NB4 (cell line): Measurements from ENCODE around the gene SLC25A44.

Experiments used
- DNase-seq: peaks from one replicate; pipeline ENCODE4 v3.0.0; 2010; ENCODE audit warnings: low read depth
- H3K4me3 ChIP-seq: one replicate; pipeline ENCODE4 v1.5.1; 2011; ENCODE audit warnings: mild to moderate bottlenecking, low read depth, low read length, moderate library complexity
- CTCF ChIP-seq: IDR thresholded peaks from one replicate; pipeline ENCODE4 v1.5.1; 2012; ENCODE audit warnings: low read depth, low read length
- MAX ChIP-seq: IDR thresholded peaks from 2 replicates; pipeline ENCODE4 v1.6.1; 2011; ENCODE audit warnings: low read depth, low read length
- MYC ChIP-seq: IDR thresholded peaks from 2 replicates; pipeline ENCODE4 v1.6.1; 2011; ENCODE audit warnings: low read depth, low read length
- POLR2A ChIP-seq: IDR thresholded peaks from 2 replicates; pipeline ENCODE4 v1.6.1; 2011; ENCODE audit warnings: mild to moderate bottlenecking; ENCODE audit not compliant: insufficient read length; ENCODE audit errors: extremely low read depth

SLC25A44 gene, protein sequence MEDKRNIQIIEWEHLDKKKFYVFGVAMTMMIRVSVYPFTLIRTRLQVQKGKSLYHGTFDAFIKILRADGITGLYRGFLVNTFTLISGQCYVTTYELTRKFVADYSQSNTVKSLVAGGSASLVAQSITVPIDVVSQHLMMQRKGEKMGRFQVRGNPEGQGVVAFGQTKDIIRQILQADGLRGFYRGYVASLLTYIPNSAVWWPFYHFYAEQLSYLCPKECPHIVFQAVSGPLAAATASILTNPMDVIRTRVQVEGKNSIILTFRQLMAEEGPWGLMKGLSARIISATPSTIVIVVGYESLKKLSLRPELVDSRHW

GRCh38 chr1:156193488-156194299 is at the start of gene SLC25A44:
Gene SLC25A44, plus strand, starts transcription at chr1:156194104. Its CDS starts 5,744 bp downstream, at chr1:156199848.
- H3K4me3 ChIP-seq = peak within 1 kb of the TSS; percentile 99
- peak; percentile 13; the same call in 1 of the 2 replicates for TF ChIP-seq MYC
- TF ChIP-seq POLR2A = peak; percentile 68
- TF ChIP-seq MAX = peak; percentile 60; the same call in 1 of the 2 replicates
- peak; percentile 42 for TF ChIP-seq CTCF
- peak; percentile 98 for DNase-seq

GRCh38 chr1:156144742-156145141 is 49.2 kb upstream of the SLC25A44 start:
- H3K4me3 ChIP-seq = no peak overlapping the region
- no peak for DNase-seq
- TF ChIP-seq CTCF (no peak), POLR2A (no peak)

DNA sequence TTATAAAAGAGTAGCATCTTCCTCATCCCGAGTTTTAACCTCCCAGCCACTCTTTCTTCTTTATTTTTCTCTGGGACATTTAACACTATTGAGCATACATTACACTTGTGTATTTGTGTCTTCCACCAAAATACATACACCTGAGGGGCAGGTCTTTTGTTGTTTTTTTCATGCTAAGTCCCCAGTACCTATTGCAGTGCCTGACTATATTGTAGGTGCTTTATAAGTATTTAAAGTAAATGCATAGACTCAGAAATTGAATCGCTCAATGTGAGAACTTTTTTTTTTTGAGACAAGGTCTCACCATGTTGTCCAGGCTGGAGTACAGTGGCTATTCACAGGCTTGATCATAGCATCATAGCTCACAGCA is 48.3 kb upstream of the SLC25A44 start:
- H3K4me3 ChIP-seq = no peak overlapping the region
- no peak for TF ChIP-seq MAX
- no peak for TF ChIP-seq CTCF
- TF ChIP-seq MYC = no peak
- TF ChIP-seq POLR2A = no peak
- DNase-seq = no peak

DNA sequence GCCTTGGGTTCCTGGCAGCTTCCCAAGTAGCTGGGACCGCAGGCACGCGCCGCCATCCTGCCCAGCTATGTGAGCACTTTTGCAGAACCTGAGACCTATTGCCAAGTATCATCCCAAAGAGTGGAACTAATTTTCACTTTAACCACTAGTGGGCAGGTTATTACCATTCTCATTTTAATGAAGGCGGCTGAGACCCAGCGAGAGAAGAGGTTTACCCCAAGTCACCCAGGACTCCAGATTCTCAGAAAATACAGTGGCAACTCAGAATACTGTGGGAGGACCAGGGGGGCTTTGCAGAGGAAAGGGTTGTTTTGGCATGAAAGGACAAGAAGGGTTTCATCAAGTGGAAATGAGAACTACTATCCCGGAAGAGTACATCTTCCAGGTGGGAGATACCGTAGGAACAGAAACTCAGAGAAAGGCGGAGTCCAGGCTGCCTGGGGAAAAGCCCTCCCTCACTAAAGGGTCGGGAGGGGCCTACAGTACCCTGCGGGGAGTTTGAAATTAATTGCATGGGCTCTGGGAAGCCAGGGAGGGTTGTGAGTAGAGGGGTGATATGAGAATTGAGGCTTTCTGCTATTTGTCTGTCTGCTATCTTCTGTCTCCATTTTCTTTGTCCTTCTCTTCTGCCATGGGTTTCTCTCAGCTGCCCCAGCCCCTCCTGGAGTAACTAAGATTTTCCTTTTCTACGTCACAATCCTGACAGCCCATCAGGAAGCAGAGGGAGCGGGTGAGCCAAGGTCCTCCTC is 47.7 kb upstream of the SLC25A44 start:
- H3K4me3 ChIP-seq = no peak overlapping the region
- peak; percentile 83 for DNase-seq
- no peak for TF ChIP-seq POLR2A
- peak; percentile 23; the same call in 1 of the 2 replicates for TF ChIP-seq MAX
- peak; percentile 59 for TF ChIP-seq CTCF

- no peak for DNase-seq
- no peak overlapping the region for H3K4me3 ChIP-seq
- TF ChIP-seq POLR2A (no peak), MYC (no peak), CTCF (no peak), MAX (no peak)
Measured at GRCh38 chr1:156146769-156147405, 47.0 kb upstream of the SLC25A44 start.
